ENCODE data around the gene STK4.

GRCh38 chr20:44932916-44933315 is 33.4 kb upstream of the STK4 start:
- TF ChIP-seq CTCF (IDR thresholded peaks at IDR 0.05) = no peak
- no peak for TF ChIP-seq POLR2A (IDR thresholded peaks at IDR 0.05)

All from adrenal gland (tissue), 5 donors.